ENCODE results near the gene HYAL3.
"Not testable (repeated sequence)": the region's sequence is repeated elsewhere in the genome, so short reads cannot be mapped to it uniquely, and the experiment has no call there.

HYAL3 gene

DNA sequence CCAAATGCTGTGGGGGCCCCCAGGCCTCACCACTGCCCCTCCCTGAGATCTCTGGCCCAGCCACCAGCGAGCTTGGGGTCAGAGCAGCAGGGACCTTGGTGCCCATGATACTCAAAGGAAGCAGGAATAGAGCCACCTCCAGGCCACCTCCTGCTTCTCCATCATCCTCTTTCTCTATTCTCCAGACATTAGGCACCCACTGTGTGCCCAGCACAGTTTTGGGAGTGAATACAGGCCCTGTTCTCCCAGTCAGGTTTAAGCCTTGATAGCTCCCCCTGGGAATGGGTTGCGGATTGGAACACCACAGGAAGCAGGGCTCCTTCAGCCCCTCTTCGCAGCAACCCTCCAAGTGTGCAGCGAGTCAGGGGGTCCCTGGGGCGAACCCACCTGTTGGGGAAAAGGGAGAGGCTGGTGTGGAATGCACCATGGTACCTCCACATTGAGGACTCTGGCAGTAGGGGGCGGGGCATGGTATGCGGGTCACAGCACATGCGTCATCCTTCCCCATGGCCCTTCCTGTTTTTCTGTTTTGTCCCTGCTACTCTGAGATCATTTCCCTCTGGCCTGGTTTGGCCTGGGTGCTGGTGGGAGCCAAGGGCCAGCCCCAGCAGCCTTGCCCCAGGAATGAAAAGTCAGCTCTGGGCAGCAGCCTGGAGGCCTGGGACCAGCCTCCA, 44.5 kb downstream of the HYAL3 start:
- DNase-seq: no peak

DNA sequence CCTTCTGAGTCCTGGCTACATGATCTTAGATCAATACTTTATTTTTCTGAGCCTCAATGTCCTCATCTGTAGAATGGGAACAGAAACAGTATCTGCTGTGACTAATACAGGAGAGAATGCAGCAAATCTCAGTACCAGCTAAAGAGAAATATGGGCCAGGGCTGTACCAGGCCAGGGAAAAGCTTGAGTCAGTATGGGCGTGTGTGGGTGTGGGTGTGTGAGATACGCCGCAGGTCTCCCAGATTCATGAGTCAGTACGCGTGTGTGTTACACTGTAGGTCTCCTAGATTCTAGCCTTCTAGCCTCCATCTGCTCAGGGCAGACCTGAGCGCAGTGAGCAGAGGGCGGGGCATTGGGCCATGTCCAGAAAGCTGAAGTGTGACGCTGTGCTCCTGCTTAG, 48.0 kb downstream of the HYAL3 start:
- DNase-seq: no peak

DNA sequence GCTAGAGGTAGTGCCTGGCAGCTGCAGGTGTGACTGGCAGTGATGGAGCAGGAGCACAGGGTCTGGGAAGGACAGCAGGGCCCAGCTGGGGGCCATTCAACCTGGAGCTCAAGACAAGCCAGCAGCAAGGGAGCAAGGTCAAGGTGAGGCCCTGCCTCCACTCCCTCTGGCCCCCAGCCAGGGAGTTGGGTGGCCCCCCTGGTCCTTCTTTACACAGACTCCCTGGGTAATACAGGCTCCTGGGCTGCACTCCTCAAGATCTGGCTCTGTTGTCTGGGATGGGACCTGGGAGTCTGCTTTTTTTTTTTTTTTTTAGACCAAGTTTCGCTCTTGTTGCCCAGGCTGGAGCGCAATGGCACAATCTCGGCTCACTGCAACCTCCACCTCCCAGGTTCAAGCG, 48.7 kb downstream of the HYAL3 start:
- DNase-seq: no peak

DNA sequence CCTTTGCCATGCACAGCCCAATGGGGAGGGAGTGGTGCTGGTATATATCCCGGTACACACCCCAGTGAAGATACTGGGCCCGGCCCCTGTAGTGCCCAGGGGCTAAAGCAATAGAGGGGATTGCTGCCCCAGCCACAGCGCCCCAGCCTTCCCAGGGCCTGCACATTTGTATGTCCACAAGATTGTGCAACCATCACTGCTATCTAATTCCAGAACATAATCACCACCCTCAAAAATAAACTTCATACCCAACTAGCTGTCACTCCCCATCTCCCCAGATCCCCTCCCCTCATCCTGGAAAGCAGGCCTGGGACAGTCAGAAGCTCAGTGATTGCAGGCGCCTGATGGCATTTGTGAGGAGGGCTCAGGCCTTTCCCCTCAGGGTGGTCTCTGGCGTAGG, 49.7 kb downstream of the HYAL3 start:
- no peak for DNase-seq

GRCh38 chr3:50248387-50248786, 50.8 kb downstream of the HYAL3 start:
- DNase-seq: no peak

- peak; percentile 25 for DNase-seq
These were observed 52.7 kb downstream of the HYAL3 start for GRCh38 chr3:50246517-50246954.

DNA sequence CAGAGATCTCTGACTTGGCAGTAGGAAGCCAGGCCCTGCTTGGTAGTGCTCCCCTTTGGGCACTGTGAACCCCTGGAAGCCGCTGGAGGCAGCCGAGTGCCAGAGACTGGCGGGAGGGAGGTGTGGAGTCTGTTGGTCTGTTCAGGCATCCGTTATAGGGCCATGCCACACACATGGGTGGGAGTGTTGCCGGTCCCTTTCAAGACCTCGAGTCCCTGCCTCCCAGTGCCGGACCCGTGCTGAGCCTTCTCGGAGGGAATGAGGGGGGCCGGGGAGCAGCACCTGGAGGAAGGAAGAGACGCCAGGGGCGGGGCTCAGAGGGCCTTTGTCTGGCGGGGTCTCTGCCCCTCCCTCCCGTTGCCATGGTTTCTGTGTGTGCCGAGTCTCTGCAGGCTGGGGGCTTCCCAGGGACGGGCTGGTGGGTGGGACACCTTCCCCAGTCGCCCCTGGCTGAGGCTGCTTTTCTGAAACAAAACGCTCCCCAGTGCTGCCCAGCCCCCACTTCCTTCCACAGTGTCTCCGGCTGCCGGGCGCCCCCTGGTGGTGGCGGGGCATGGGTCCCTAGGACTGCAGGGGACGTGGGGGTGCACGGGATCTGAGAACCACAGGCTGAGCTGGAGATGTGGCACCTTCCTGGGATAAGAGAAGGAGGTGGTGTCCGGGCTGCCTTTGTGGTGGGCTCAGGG, 53.2 kb downstream of the HYAL3 start:
- peak; percentile 69 for DNase-seq

- DNase-seq: no peak
These were observed 53.9 kb downstream of the HYAL3 start for GRCh38 chr3:50245251-50245745.

DNA sequence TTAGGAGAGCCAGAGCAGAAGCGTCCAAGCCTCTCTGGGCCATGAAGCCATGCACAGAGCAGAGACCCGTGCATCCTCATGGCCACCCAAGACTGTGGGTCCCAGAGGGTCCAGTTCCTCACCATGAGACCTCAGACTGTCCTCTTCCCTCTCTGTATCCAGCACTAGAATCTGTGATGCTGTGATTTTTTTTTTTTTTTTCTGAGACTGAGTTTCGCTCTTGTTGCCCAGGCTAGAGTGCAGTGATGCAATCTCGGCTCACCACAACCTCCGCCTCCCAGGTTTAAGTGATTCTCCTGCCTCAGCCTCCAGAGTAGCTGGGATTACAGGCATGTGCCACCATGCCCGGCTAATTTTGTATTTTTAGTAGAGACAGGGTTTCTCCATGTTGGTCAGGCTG, 54.4 kb downstream of the HYAL3 start:
- DNase-seq: not testable (repeated sequence)

DNA sequence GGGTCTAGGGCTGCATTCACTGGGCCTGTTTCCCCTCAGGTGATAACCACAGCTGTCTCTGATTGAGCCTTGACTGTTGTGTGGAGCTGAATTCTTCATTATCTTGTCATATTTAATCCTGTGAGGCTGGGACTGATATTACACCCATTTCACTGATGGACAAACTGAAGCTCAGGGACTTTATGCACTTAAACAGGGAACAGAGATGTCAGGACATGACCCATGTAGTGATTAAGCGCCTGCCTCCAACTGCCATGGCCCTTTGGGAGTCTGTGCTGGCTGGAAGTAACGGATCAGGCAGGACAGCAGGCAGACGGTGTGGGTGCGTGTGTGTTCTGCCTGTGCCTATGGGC, 55.7 kb downstream of the HYAL3 start:
- no peak for DNase-seq

GRCh38 chr3:50242851-50243542, 56.2 kb downstream of the HYAL3 start:
- no peak for DNase-seq

All from NK-92 treated with Interleukin-12 subunit alpha and Interleukin-12 subunit beta, amount 100 ng/mL, for 24 hours (cell line).